ENCODE results near the gene PLXNB2.

Gene PLXNB2

GRCh38 chr22:50233223-50233622, 74.2 kb downstream of the PLXNB2 start:
- H3K4me1 ChIP-seq: no peaks in the 10 kb centered on the region
- no peak for TF ChIP-seq CTCF (IDR thresholded peaks at IDR 0.05)
- no peak for DNase-seq
- H3K36me3 ChIP-seq: peaks cover 8 to 68% (median 48%) of the 10 kb centered on the region in 3 donors
- intact Hi-C loops (cut with DNase I; ENCODE audit: low total_unique reads): no loop called here
- no peak overlapping the region for H3K4me3 ChIP-seq
- H3K9me3 ChIP-seq: no peaks in the 10 kb centered on the region
- H3K27me3 ChIP-seq: no peaks in the 10 kb centered on the region
- H3K27ac ChIP-seq: no peak overlapping the region

DNA sequence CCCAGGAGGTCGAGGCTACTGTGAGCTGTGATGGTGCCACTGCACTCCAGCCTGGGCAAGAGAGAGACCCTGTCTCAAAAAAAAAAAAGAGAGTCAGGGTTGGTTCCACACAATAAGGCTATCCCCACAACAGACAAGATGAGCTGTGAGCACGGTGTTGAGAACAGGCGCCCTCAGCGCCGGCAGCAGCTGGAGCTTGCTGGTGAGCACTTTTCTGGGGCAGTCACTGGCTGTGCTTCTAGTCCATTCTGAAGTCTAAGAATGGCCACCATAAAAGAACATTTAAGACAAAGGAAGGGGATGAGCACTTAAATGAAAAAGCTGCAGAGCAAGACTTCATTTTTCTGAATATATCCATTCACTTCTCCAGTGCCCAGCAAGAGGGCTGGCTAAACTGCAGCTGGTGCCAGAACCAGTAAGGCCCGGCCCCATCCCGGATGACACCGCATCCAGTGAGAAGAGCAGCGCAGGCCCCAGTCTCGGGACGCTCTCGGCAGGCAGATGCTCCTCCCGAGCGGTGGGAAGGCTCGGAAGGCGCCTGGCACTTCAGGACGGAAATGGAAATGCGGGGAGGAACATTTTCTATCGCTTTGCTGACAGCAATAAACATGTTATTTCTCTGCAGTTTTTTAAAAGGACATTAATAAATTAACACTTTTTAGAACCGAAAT, 74.8 kb downstream of the PLXNB2 start:
- intact Hi-C loops (cut with DNase I; ENCODE audit: low total_unique reads): no loop called here
- no peaks in the 10 kb centered on the region for H3K9me3 ChIP-seq
- no peak for TF ChIP-seq CTCF (IDR thresholded peaks at IDR 0.05)
- no peak overlapping the region for H3K27ac ChIP-seq
- H3K36me3 ChIP-seq: peaks cover 11 to 69% (median 51%) of the 10 kb centered on the region in 3 donors
- no peaks in the 10 kb centered on the region for H3K27me3 ChIP-seq
- H3K4me3 ChIP-seq: no peak overlapping the region
- no peaks in the 10 kb centered on the region for H3K4me1 ChIP-seq
- no peak for DNase-seq

- no peaks in the 10 kb centered on the region for H3K27me3 ChIP-seq
- H3K4me3 ChIP-seq: no peak overlapping the region
- DNase-seq: no peak
- intact Hi-C loops (cut with DNase I; ENCODE audit: low total_unique reads): no loop called here
- no peaks in the 10 kb centered on the region for H3K4me1 ChIP-seq
- TF ChIP-seq CTCF (IDR thresholded peaks at IDR 0.05): no peak
- H3K27ac ChIP-seq: no peak overlapping the region
- H3K36me3 ChIP-seq: peaks cover 36 to 83% (median 65%) of the 10 kb centered on the region in 3 donors
- no peaks in the 10 kb centered on the region for H3K9me3 ChIP-seq
Measured at GRCh38 chr22:50229370-50229769, 78.1 kb downstream of the PLXNB2 start.

DNA sequence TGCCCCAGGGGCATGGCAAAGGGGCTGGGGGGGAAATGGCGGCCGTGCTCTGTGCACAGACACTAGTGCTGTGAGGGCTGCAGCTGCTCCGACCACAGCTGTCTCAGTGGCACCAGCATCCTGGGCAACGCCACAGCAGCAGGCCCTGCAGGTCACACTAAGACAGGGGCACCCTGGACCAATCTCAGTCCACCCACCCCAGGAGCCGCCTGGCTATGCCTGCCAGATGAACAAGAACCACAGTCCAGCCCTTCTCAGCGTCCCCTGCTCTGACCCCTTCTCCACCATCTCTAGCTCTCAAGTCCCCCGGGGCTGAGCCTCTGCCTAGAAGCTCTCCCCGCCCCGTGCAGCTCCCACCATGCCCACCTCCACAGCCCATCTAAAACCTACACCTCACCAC, 79.1 kb downstream of the PLXNB2 start:
- Histone ChIP-seq H3K9me3 (no peaks in the 10 kb centered on the region), H3K27me3 (no peaks in the 10 kb centered on the region), H3K36me3 (peaks cover 43 to 89% (median 75%) of the 10 kb centered on the region in 3 donors), H3K4me3 (no peak overlapping the region), H3K4me1 (no peaks in the 10 kb centered on the region), H3K27ac (no peak overlapping the region)
- TF ChIP-seq CTCF (IDR thresholded peaks at IDR 0.05): no peak
- intact Hi-C loops (cut with DNase I; ENCODE audit: low total_unique reads): no loop called here
- no peak for DNase-seq

DNA sequence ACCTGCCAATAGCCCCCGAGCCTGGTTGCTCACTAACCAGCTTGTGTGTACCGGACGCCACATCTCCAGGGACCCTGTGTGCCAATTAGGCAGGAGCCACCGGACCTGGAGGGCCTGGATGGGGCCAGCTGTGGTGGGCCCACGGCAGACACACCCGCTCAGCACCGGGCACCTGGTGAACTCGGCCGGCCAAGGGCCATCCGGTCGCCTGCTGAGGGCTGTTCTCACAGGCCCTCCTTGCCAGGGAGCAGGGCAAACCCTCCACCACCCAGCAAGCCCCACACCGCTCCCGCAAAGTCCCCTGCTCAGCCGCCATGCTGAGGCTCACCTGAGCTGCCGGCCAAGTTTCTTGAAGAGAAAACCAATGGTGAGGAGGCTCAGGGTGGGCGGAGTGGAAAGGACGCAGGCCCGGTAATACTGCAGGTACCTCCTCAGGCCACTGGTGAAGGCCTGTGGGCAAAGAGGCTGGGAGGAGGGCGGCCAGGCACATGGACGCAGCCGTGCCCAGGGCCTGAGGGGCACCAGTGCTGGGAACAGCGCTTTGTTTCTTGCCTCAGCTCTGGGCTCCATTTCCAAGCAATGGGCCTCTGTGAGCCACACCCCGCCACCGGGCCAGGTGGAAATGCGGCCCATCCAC, 79.7 kb downstream of the PLXNB2 start:
- no peak for DNase-seq
- H3K27ac ChIP-seq: no peak overlapping the region
- intact Hi-C loops (cut with DNase I; ENCODE audit: low total_unique reads): no loop called here
- peaks cover 50 to 89% (median 75%) of the 10 kb centered on the region in 3 donors for H3K36me3 ChIP-seq
- no peak overlapping the region for H3K4me3 ChIP-seq
- TF ChIP-seq CTCF (IDR thresholded peaks at IDR 0.05): no peak
- no peaks in the 10 kb centered on the region for H3K27me3 ChIP-seq
- no peaks in the 10 kb centered on the region for H3K4me1 ChIP-seq
- H3K9me3 ChIP-seq: no peaks in the 10 kb centered on the region

Measured in tibial artery (tissue), 4 donors.